HCT116 (cell line): ENCODE results near the gene SLC25A53.

ENCODE experiments used
- ELF1 ChIP-seq: IDR thresholded peaks from 2 replicates; pipeline ENCODE4 v1.6.1; 2012; ENCODE audit warnings: low read depth, borderline replicate concordance
- FOSL1 ChIP-seq: IDR thresholded peaks from 2 replicates; pipeline ENCODE4 v1.6.1; 2012; ENCODE audit warnings: low read depth
- POLR2A ChIP-seq: IDR thresholded peaks from 2 replicates; pipeline ENCODE4 v1.7.0; 2011; ENCODE audit warnings: borderline replicate concordance; ENCODE audit not compliant: insufficient read depth, insufficient read length; ENCODE audit errors: extremely low read depth
- POLR2AphosphoS5 ChIP-seq: IDR thresholded peaks from 2 replicates; pipeline ENCODE4 v1.6.1; 2011; ENCODE audit warnings: mild to moderate bottlenecking, low read depth, low read length, moderate library complexity
- RAD21 ChIP-seq: IDR thresholded peaks from 2 replicates; pipeline ENCODE4 v1.6.1; 2012; ENCODE audit warnings: low read depth, mild to moderate bottlenecking
- REST ChIP-seq: IDR thresholded peaks from 2 replicates; pipeline ENCODE4 v1.6.1; 2012; ENCODE audit warnings: low read depth
- SIN3A ChIP-seq: IDR thresholded peaks from 2 replicates; pipeline ENCODE4 v1.6.1; 2012; ENCODE audit warnings: low read depth
- TCF7L2 ChIP-seq: IDR thresholded peaks from 2 replicates; pipeline ENCODE4 v1.7.0; 2011; ENCODE audit warnings: borderline replicate concordance, inconsistent platforms; ENCODE audit not compliant: insufficient read depth, insufficient read length; ENCODE audit errors: extremely low read depth
- TF ChIP-seq, protein P1 (sequence below), 3 experiments: fragments of 200-600 bp in 1 of 3; sonication (generic) in 1 of 3; IDR thresholded peaks in 2 of 3; conservative IDR thresholded peaks in 1 of 3; 2 replicates each; pipeline ENCODE4 v1.5.1; 2012 to 2017; ENCODE audit warnings: low read depth in 2 of 3, low read length in 2 of 3, antibody characterized with exemption in 1 of 3, borderline replicate concordance in 1 of 3, control low read depth in 1 of 3, mild to moderate bottlenecking in 1 of 3, mixed read lengths in 1 of 3, mixed run types in 1 of 3, moderate library complexity in 1 of 3; ENCODE audit not compliant: insufficient read depth in 1 of 3
- TF ChIP-seq, protein P2 (sequence below): IDR thresholded peaks from 2 replicates; pipeline ENCODE4 v1.6.1; 2012

DNA sequence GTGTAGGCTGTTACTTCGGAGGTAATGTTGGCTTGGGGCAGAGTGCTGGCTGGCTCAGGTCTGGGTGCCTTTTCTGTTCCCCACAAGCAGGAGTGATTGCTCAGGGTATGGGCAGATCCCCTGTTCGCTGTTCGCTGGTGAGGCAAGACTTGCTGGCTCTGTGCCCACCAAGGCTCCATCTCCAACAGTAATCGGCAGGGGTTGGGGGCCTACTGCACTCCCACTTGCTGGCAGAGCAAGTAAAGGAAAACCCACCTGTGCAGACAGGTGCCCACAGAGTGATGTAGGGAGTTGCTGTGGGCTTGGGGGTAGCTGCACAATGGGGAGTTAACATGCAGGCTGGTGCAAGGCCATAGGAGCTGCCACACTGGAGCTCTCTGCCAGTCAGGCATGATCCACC is 72.7 kb downstream of the SLC25A53 start:
- TF ChIP-seq RAD21 (no peak), POLR2AphosphoS5 (no peak), POLR2A (no peak), FOSL1 (no peak), SIN3A (no peak), REST (no peak), ELF1 (no peak), TCF7L2 (no peak)
- TF ChIP-seq, protein P1, sequence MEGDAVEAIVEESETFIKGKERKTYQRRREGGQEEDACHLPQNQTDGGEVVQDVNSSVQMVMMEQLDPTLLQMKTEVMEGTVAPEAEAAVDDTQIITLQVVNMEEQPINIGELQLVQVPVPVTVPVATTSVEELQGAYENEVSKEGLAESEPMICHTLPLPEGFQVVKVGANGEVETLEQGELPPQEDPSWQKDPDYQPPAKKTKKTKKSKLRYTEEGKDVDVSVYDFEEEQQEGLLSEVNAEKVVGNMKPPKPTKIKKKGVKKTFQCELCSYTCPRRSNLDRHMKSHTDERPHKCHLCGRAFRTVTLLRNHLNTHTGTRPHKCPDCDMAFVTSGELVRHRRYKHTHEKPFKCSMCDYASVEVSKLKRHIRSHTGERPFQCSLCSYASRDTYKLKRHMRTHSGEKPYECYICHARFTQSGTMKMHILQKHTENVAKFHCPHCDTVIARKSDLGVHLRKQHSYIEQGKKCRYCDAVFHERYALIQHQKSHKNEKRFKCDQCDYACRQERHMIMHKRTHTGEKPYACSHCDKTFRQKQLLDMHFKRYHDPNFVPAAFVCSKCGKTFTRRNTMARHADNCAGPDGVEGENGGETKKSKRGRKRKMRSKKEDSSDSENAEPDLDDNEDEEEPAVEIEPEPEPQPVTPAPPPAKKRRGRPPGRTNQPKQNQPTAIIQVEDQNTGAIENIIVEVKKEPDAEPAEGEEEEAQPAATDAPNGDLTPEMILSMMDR (IDR thresholded peaks at IDR 0.05 in 2 of 3, conservative IDR thresholded peaks at IDR 0.05 in 1 of 3; ENCODE audit: borderline replicate concordance in 1 of 3, insufficient read depth in 1 of 3, low read depth in 2 of 3, low read length in 2 of 3) = no peak
- TF ChIP-seq, protein P2, sequence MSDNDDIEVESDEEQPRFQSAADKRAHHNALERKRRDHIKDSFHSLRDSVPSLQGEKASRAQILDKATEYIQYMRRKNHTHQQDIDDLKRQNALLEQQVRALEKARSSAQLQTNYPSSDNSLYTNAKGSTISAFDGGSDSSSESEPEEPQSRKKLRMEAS = no peak
